Ishikawa (cell line): Measurements from ENCODE around the gene PROK1.

Experiments used
- CEBPB ChIP-seq: IDR thresholded peaks from 2 replicates; pipeline ENCODE4 v1.6.1; 2012
- CREB1 ChIP-seq: IDR thresholded peaks from 2 replicates; pipeline ENCODE4 v1.6.1; 2012; ENCODE audit warnings: low read depth
- EGR1 ChIP-seq: IDR thresholded peaks from 2 replicates; pipeline ENCODE4 v1.6.1; 2012
- EP300 ChIP-seq: IDR thresholded peaks from 2 replicates; pipeline ENCODE4 v1.6.1; 2012; ENCODE audit warnings: borderline replicate concordance
- FOXM1 ChIP-seq: IDR thresholded peaks from 2 replicates; pipeline ENCODE4 v1.6.1; 2012; ENCODE audit warnings: low read depth, borderline replicate concordance
- NFIC ChIP-seq: IDR thresholded peaks from 2 replicates; pipeline ENCODE4 v1.6.1; 2012
- RAD21 ChIP-seq: IDR thresholded peaks from 2 replicates; pipeline ENCODE4 v1.6.1; 2012; ENCODE audit warnings: low read depth
- TAF1 ChIP-seq: IDR thresholded peaks from 2 replicates; pipeline ENCODE4 v1.6.1; 2012; ENCODE audit warnings: low read depth, mild to moderate bottlenecking
- TCF12 ChIP-seq: IDR thresholded peaks from 2 replicates; pipeline ENCODE4 v1.6.1; 2012; ENCODE audit warnings: low read depth
- TEAD4 ChIP-seq: IDR thresholded peaks from 2 replicates; pipeline ENCODE4 v1.6.1; 2012
- YY1 ChIP-seq: IDR thresholded peaks from 2 replicates; pipeline ENCODE4 v1.6.1; 2012; ENCODE audit warnings: low read depth
- ZBTB7A ChIP-seq: IDR thresholded peaks from 2 replicates; pipeline ENCODE4 v1.6.1; 2012; ENCODE audit warnings: low read depth
- TF ChIP-seq, protein P1 (sequence below): IDR thresholded peaks from 2 replicates; pipeline ENCODE4 v1.6.1; 2012; ENCODE audit warnings: low read depth, mild to moderate bottlenecking
- TF ChIP-seq, protein P2 (sequence below): IDR thresholded peaks from 2 replicates; pipeline ENCODE4 v1.6.1; 2012
- TF ChIP-seq, protein P3 (sequence below): IDR thresholded peaks from 2 replicates; pipeline ENCODE4 v1.6.1; 2012

Gene PROK1

DNA sequence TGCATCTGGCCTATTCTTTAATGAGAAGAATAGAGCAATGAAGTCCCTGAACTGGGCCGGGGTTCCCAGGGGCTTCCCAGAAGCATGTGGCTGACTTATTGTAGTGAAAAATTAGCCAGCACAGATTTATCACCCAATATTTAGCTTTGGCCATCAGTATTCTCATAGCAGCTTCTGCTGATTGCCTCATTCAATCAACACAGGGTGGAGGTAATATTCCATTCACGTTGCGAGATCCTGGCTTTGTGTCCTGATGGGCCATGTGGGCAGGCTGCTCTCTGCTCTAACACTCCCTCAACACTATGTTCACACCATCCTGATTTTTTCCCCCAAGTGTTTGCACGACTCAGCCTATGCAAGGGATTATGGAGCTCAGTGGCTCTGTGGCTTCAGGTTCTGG, 22.0 kb upstream of the PROK1 start:
- TF ChIP-seq, protein P1, sequence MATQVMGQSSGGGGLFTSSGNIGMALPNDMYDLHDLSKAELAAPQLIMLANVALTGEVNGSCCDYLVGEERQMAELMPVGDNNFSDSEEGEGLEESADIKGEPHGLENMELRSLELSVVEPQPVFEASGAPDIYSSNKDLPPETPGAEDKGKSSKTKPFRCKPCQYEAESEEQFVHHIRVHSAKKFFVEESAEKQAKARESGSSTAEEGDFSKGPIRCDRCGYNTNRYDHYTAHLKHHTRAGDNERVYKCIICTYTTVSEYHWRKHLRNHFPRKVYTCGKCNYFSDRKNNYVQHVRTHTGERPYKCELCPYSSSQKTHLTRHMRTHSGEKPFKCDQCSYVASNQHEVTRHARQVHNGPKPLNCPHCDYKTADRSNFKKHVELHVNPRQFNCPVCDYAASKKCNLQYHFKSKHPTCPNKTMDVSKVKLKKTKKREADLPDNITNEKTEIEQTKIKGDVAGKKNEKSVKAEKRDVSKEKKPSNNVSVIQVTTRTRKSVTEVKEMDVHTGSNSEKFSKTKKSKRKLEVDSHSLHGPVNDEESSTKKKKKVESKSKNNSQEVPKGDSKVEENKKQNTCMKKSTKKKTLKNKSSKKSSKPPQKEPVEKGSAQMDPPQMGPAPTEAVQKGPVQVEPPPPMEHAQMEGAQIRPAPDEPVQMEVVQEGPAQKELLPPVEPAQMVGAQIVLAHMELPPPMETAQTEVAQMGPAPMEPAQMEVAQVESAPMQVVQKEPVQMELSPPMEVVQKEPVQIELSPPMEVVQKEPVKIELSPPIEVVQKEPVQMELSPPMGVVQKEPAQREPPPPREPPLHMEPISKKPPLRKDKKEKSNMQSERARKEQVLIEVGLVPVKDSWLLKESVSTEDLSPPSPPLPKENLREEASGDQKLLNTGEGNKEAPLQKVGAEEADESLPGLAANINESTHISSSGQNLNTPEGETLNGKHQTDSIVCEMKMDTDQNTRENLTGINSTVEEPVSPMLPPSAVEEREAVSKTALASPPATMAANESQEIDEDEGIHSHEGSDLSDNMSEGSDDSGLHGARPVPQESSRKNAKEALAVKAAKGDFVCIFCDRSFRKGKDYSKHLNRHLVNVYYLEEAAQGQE = no peak
- no peak for TF ChIP-seq YY1
- TF ChIP-seq TCF12 = no peak
- TF ChIP-seq TEAD4 = no peak
- TF ChIP-seq ZBTB7A = no peak
- TF ChIP-seq FOXM1 = no peak
- TF ChIP-seq, protein P2, sequence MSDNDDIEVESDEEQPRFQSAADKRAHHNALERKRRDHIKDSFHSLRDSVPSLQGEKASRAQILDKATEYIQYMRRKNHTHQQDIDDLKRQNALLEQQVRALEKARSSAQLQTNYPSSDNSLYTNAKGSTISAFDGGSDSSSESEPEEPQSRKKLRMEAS = no peak
- TF ChIP-seq, protein P3, sequence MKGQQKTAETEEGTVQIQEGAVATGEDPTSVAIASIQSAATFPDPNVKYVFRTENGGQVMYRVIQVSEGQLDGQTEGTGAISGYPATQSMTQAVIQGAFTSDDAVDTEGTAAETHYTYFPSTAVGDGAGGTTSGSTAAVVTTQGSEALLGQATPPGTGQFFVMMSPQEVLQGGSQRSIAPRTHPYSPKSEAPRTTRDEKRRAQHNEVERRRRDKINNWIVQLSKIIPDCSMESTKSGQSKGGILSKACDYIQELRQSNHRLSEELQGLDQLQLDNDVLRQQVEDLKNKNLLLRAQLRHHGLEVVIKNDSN = no peak
- no peak for TF ChIP-seq RAD21
- no peak for TF ChIP-seq CREB1
- TF ChIP-seq EGR1 = no peak
- no peak for TF ChIP-seq CEBPB
- TF ChIP-seq TAF1 = no peak
- no peak for TF ChIP-seq NFIC
- TF ChIP-seq EP300 = no peak

DNA sequence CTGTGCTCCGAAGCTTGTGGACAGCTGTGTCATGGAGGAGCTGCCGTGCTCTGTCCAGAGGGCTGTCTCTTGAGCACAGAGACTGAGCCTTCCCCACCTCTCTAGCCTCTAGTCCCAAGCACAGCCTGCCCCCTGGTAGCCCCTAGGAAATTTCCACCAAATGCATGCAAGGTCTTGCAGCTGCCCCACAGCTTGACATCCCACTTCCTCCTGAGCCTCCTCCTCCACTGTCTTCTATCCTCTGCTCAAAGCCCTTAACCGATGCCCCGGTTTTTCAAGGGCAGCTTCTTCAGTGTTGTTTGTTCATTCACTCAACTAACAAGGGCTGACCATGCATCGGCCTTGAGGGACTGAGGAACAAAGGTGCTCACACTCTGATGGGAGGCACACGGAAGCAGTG, 20.6 kb upstream of the PROK1 start:
- TF ChIP-seq EP300 (no peak), TCF12 (no peak), EGR1 (no peak), TEAD4 (no peak), RAD21 (no peak), CEBPB (no peak), YY1 (no peak), NFIC (no peak), TAF1 (no peak), ZBTB7A (no peak)
- TF ChIP-seq, protein P3 = no peak
- TF ChIP-seq, protein P1 = no peak

DNA sequence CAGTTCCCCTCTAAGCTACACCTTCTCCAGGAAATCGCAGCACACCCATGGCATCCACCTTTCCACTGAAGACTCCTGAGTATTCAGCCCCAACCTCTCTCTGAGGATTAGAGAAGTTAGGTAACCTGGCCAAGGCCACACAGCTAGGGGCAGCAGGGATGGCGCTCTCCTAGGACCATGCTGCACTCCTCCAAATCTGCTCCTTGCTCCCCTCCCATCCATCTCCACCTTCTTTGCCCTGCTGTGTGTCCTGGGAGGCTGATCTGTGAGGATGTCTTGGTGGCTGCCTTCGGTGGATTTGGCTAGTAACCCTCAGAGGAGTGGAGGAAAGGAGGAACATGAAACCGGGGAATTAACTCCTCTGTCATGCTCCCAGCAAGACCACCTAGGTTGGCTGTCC, 20.0 kb upstream of the PROK1 start:
- TF ChIP-seq EGR1 (no peak), TAF1 (no peak), TCF12 (no peak), EP300 (no peak), RAD21 (no peak)

DNA sequence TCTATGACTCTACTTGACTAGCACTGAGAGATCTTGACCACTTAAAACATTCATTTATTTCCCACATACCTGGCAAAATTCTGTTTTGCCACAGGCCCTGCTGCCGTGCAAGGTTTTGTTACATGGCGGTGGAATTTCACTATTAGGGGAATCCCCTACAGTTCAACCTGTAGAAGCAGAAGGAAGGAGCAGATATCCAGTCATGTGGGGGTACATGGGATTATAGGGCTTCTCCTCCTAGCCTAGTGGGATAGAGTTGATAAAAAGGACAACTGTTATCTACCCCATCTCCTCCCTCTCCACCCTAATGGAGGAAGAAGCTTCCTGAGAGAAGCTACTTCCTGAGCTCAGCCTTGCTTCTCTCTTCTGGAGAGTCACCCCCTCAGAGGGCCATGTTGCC, 17.7 kb upstream of the PROK1 start:
- TF ChIP-seq, protein P1 = no peak
- no peak for TF ChIP-seq EP300
- no peak for TF ChIP-seq NFIC
- no peak for TF ChIP-seq RAD21
- TF ChIP-seq TCF12 = no peak
- TF ChIP-seq TAF1 = no peak
- TF ChIP-seq YY1 = no peak
- no peak for TF ChIP-seq ZBTB7A
- no peak for TF ChIP-seq CEBPB
- no peak for TF ChIP-seq CREB1
- TF ChIP-seq, protein P2 = no peak
- TF ChIP-seq TEAD4 = no peak
- TF ChIP-seq, protein P3 = no peak
- TF ChIP-seq EGR1 = no peak
- TF ChIP-seq FOXM1 = no peak

DNA sequence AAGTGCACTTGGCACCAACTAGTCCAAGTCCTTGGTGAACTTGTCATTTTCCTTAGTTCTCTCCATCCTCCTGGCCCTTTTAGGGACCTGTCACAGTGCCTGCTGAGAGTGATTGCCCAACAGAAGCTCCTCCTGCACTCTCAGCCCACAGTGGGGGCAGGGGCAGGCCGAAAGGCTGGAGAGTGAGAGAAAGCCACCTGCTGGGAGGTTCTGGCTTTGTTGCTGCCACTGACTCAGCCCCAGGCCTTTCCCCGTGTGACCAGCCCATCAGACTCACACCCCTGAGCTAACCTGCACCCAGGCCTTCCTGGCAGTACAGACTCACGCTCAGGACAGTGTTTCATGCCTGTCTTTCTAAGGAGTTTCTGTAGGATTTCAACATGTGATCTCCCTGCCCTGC, 17.1 kb upstream of the PROK1 start:
- TF ChIP-seq CEBPB (peak; percentile 96), RAD21 (peak; percentile 12; the same call in 1 of the 2 replicates), EP300 (peak; percentile 21; the same call in 1 of the 2 replicates), ZBTB7A (no peak), TCF12 (no peak), CREB1 (no peak)
